ENCODE results near the gene PYDC1. TPM values are rescaled to one million over a fixed set of nuclear protein-coding genes. Genes with fewer than 3 reads are reported as not detected.
"Not testable (repeated sequence)": the region's sequence is repeated elsewhere in the genome, so short reads cannot be mapped to it uniquely, and the experiment has no call there.

PYDC1 gene
- total RNA-seq, 4 donors from 2014 or later, result 4.2 to 17.7 (median 13.8) TPM; not detected in 1

- no peak for TF ChIP-seq POLR2AphosphoS5 (IDR thresholded peaks at IDR 0.05)
- TF ChIP-seq CTCF (IDR thresholded peaks at IDR 0.05), result no peak
- TF ChIP-seq POLR2A (IDR thresholded peaks at IDR 0.05), result no peak
- no peak for TF ChIP-seq EP300 (IDR thresholded peaks at IDR 0.05)
- Histone ChIP-seq H3K36me3 (no peaks in the 10 kb centered on the region), H3K4me3 (no peak overlapping the region), H3K27me3 (no peaks in the 10 kb centered on the region), H3K4me1 (peaks cover 34% of the 10 kb centered on the region), H3K9me3 (no peaks in the 10 kb centered on the region), H3K27ac (no peak overlapping the region)
- DNase-seq (ENCODE audit: low spot score in 2 of 2), result no peak
- WGBS, result 85% methylated on average over 9 of the region's 9 CpGs
Measured at GRCh38 chr16:31204871-31205666, 11.9 kb downstream of the PYDC1 start.

- WGBS, result 1% methylated on average over 56 of the region's 69 CpGs
- Histone ChIP-seq H3K4me1 (peaks cover 53% of the 10 kb centered on the region), H3K9me3 (no peaks in the 10 kb centered on the region), H3K36me3 (no peaks in the 10 kb centered on the region), H3K4me3 (peak within 1 kb of the TSS; percentile 69), H3K27ac (peak within 1 kb of the TSS; percentile 77), H3K27me3 (no peaks in the 10 kb centered on the region)
- TF ChIP-seq CTCF (IDR thresholded peaks at IDR 0.05) (no peak), POLR2A (IDR thresholded peaks at IDR 0.05) (no peak), EP300 (IDR thresholded peaks at IDR 0.05) (no peak), POLR2AphosphoS5 (IDR thresholded peaks at IDR 0.05) (no peak)
- DNase-seq (ENCODE audit: low spot score in 2 of 2), result peak in 1 of 2 donors; percentile 80
Measured at GRCh38 chr16:31202414-31203375, 14.2 kb downstream of the PYDC1 start, which contains the start of gene PYCARD. TSS of gene PYCARD (minus strand) at chr16:31202760. CDS start at chr16:31202690, 70 bp downstream.

- peak overlapping the region; percentile 77 for H3K27ac ChIP-seq
- peaks cover 2% of the 10 kb centered on the region for H3K36me3 ChIP-seq
- WGBS, result 2% methylated on average over 9 of the region's 35 CpGs
- peaks cover 54% of the 10 kb centered on the region for H3K4me1 ChIP-seq
- no peaks in the 10 kb centered on the region for H3K27me3 ChIP-seq
- no peaks in the 10 kb centered on the region for H3K9me3 ChIP-seq
- peak overlapping the region; percentile 69 for H3K4me3 ChIP-seq
- DNase-seq (ENCODE audit: low spot score in 2 of 2), result peak in 1 of 2 donors; percentile 79
- peak in 1 of 3 donors; percentile 6 for TF ChIP-seq POLR2AphosphoS5 (IDR thresholded peaks at IDR 0.05)
- TF ChIP-seq POLR2A (IDR thresholded peaks at IDR 0.05), result no peak
Measured at GRCh38 chr16:31201582-31202413, 15.1 kb downstream of the PYDC1 start.

- TF ChIP-seq POLR2A (IDR thresholded peaks at IDR 0.05), result no peak
- no peak for TF ChIP-seq EP300 (IDR thresholded peaks at IDR 0.05)
- no peak for TF ChIP-seq POLR2AphosphoS5 (IDR thresholded peaks at IDR 0.05)
- TF ChIP-seq CTCF (IDR thresholded peaks at IDR 0.05), result no peak
- peak overlapping the region; percentile 69 for H3K4me3 ChIP-seq
- H3K4me1 ChIP-seq, result peaks cover 54% of the 10 kb centered on the region
- no peaks in the 10 kb centered on the region for H3K27me3 ChIP-seq
- H3K36me3 ChIP-seq, result peaks cover 10% of the 10 kb centered on the region
- no peak for DNase-seq (ENCODE audit: low spot score in 2 of 2)
- 44% methylated on average over 8 of the region's 8 CpGs for WGBS
- H3K9me3 ChIP-seq, result no peaks in the 10 kb centered on the region
- peak overlapping the region; percentile 15 for H3K27ac ChIP-seq
Measured at GRCh38 chr16:31200821-31201568, 15.9 kb downstream of the PYDC1 start.

GRCh38 chr16:31200111-31200510 is 16.8 kb downstream of the PYDC1 start:
- H3K27me3 ChIP-seq; H3K9me3 ChIP-seq; H3K4me3 ChIP-seq; DNase-seq (ENCODE audit: low spot score in 2 of 2); H3K27ac ChIP-seq: not testable (repeated sequence)
- WGBS, result 83% methylated on average over 8 of the region's 8 CpGs
- peaks cover 18% of the 10 kb centered on the region for H3K36me3 ChIP-seq
- H3K4me1 ChIP-seq, result peaks cover 54% of the 10 kb centered on the region

Measured in suprapubic skin (tissue), 4 donors.